HG03354 (cell line): ENCODE results near the gene MAGI1.

Source experiments
- ATAC-seq: cut with Tn5 transposase; IDR thresholded peaks from one replicate; pipeline ENCODE4 v1.9.1; 2021; ENCODE audit warnings: mild to moderate bottlenecking; ENCODE audit not compliant: unreplicated experiment, poor library complexity, severe bottlenecking

Gene MAGI1

GRCh38 chr3:65439641-65440284, 599.0 kb downstream of the MAGI1 start:
- no peak for ATAC-seq

GRCh38 chr3:65438612-65439011, 600.1 kb downstream of the MAGI1 start:
- ATAC-seq: no peak

DNA sequence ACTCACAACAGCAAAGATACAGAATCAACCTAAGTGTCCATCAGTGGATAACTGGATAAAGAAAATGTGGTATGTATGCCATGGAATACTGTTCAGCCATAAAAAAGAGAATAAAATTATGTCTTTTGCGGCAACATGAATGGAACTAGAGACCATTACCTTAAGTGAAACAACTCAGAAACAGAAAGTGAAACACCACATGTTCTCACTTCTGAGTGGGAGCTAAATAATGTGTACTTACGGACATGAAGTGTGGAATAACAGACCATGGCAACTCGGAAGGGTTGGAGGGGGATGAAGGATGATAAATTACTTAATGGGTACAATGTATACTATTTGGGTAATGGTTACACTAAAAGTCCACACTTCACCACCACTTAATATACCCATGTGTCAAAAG, 600.6 kb downstream of the MAGI1 start:
- no peak for ATAC-seq

DNA sequence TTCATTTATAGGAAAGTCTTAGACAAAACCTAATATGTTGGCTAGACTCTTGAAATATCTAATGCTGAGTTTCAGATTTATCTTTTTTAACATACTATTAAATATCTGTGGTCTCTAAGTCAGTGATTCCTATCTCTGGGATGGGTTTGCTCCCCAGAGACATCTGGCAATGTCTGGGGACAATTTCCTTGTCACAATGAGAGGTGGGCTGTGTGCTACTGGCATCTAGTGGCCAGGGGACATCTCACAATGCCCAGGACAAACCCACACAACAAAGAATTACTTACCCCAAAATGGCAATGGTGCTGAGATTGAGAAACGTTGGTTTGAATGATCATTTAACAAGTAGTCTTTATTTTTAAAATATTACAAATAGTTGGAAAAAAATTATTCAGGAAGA, 602.1 kb downstream of the MAGI1 start:
- ATAC-seq: no peak

- ATAC-seq: no peak
These were observed 605.2 kb downstream of the MAGI1 start for GRCh38 chr3:65433480-65433879.

DNA sequence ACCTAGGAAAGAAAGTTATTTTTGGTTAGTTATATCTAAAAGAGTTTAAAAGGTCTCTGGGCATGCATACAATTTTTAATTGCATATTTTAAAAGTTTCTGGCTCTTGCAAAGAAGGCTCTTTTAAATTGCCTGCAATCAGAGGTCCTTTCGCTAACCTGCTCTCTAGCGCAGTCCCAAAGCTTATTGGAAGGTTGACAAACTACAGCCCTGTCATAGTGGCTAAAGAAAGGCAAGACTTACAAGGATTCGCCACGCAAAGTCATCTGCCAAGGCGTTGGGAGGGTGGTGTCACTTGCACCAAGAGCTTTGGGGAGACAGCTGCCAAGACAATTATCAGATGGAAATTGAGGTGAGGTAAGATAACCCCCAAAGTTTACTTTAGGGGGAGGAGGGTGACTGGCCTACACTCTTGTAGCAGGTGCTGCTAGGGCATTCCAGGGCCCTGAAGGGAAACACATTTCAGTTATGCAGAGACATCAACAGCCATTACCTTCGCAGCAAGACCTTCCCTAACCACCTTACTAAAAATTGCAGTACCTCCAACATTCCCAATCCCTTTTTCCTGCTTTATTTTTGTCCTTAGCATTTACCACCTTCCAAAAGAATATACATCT, 606.2 kb downstream of the MAGI1 start:
- no peak for ATAC-seq

DNA sequence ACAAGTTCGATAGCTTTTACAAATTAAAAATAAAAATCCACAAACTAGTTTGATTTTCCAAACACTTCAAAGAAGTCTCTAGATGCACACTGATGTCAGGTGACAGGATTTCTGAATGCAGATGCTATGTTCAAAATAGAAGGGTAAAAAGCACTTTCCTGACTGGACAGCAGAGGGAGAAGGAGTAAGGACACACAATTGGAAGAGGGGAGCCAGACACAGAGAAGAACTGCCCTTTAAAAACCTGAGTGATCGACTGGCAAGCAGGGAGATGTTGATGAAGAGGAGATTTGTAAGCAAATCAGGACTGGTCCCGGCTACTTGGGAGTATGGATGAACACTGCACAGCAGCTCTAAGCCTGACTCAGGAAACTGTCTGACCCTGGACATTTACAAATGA, 612.8 kb downstream of the MAGI1 start:
- ATAC-seq: no peak

DNA sequence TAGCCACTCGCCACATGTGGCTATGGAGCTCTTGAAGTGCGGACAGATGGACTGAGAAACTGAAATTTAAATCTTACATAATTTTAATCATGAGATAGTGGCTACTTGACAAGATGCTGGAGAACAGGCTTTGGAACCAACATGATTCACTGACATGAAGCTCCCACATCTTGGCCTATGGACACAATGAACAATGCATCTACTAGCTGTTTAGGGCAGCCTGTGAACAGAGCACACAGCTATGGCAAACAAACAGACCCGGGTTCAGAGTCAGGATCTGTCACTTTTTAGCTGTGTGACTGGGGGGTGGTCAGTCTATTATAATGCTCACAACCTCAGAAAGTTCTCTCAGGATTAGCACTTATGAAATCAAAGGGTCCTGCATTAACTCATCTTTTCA, 616.6 kb downstream of the MAGI1 start:
- ATAC-seq: no peak

GRCh38 chr3:65419233-65419632, 619.5 kb downstream of the MAGI1 start:
- no peak for ATAC-seq

GRCh38 chr3:65413891-65414290, 624.8 kb downstream of the MAGI1 start:
- no peak for ATAC-seq

DNA sequence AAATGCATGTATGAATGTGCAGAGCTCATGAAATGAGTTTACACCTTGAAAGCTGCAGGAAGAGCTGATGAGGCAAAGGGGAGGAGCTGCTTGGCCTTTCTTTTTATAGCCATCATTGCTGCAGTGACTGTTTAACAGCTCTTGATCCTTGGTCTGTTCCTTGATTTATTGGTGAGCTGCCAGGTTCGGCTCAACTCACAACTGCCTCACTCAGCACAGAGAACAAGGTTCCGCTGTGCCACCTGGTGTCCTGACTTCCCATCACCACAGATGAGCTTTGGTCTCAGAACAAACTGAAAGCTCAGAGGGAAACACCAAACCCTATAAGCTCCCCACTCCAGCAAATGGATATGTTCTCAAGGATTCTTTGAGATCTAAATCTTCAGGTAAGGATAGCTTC, 626.1 kb downstream of the MAGI1 start:
- ATAC-seq: no peak

GRCh38 chr3:65411367-65411766, 627.4 kb downstream of the MAGI1 start:
- ATAC-seq: no peak

DNA sequence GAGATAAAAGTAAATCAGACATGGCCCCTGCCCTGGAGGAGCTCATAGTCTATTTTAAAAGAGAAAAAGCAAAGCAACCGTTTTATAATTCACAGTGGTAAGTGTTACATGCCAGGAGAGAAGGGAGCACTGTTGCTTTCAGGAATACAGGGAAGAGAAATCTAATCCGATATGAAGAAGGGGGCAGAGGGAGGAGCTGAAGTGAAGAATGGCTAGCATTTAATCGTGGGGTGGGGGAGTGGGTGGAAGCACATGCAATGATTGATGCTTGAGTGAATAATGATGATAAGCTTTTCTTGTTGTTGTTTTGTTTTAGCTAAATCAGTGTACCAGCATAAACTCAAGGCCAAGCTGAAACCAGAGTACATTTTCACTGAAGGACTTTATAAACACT, 629.5 kb downstream of the MAGI1 start:
- no peak for ATAC-seq

DNA sequence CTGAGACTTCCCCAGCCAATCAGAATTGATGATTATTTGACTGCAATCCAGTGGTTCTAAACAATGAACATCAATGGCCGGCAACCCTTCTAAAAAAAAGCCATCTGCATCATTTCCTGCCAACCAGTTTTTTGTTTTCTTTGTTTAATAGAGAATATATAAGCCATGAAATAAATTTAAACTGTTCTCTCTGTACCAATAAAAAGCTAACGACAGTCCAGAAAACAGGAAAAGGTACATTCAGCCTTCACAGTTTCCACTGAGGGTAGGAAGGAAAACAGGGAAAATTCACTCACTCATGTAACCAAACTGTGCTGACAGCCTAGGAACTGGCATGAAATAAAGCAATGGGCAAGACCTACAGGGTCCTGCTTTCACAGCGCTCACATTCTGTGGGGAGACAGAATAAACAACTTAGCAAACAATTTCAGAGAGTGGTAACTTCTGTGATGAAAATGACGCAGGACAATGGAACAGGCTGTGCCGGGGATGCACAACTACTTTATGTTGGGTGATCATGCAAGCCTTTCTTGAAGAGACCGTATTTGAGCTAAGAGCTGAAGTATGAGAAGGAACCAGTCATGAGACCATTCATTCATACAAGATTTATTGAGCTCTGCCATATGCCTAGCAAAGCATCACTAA, 630.1 kb downstream of the MAGI1 start:
- no peak for ATAC-seq

GRCh38 chr3:65406470-65406869, 632.2 kb downstream of the MAGI1 start:
- ATAC-seq: no peak

- no peak for ATAC-seq
These were observed 636.1 kb downstream of the MAGI1 start for GRCh38 chr3:65402597-65402996.

GRCh38 chr3:65401359-65402305, 637.1 kb downstream of the MAGI1 start:
- no peak for ATAC-seq

DNA sequence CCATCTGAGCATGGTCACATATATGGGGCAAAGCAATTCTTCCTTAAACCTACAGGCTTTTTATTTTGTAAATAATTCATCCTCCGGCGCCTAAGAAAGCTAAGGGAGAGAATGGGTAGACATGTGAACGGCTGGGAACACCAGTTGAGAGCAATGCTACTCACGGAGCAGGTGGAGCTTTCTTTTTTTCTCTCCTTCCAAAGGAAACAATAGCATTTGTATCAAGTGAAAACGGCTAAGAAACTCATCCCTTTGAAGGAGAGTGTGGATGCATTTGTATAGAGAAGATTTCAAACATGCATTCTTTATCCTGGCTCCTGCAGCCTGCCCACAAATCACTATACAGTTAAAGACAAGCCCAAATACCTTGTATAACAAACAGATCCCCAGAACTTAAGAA, 637.8 kb downstream of the MAGI1 start:
- ATAC-seq: no peak

- ATAC-seq: no peak
These were observed 639.8 kb downstream of the MAGI1 start for GRCh38 chr3:65398953-65399352.

DNA sequence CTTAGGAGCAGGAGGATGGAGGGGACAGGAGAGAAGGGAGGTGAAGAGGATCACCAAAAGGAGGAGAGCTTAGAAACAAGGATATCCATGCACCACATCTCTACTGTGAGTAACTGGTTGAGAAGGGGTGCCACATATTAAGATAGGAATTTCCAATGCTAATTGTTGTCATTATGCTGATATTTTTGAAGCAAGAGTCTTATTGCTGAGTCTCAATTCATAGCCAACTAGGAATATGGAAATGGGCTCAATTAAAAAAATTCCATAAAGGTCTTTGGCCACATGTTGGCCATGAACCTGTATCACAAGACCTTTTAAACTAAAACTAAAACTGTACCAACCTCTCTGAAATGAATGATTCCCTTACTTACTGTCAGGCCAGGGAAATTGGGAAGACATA, 642.6 kb downstream of the MAGI1 start:
- no peak for ATAC-seq
